Heart left ventricle (tissue), 16 donors: ENCODE results near the gene EPDR1. TPM values are rescaled to one million over a fixed set of nuclear protein-coding genes. Genes with fewer than 3 reads are reported as not detected.

ENCODE experiments used
- ATAC-seq, 4 donors: fragments of 200-7000 bp; cut with Tn5 transposase; one replicate each; pipeline ENCODE4 v1.9.1; 2020 to 2022; ENCODE audit warnings: moderate library complexity in 4 of 4, mild to moderate bottlenecking in 3 of 4, moderate number of reproducible peaks in 1 of 4
- DNase-seq, 5 donors: peaks; one replicate each; pipeline ENCODE4 v3.0.0-alpha.2; 2020
- H3K27ac ChIP-seq, 12 donors: fragments of 200-600 bp; sonication (generic) in 4 of 12; one replicate each; pipeline versions ENCODE4 v1.5.0 to v1.8.0; 2016 to 2022; ENCODE audit warnings: mild to moderate bottlenecking in 2 of 12
- H3K27me3 ChIP-seq, 9 donors: fragments of 200-600 bp; sonication (generic) in 2 of 9; one replicate each; pipeline versions ENCODE4 v1.5.1 to v1.8.0; 2016 to 2022; ENCODE audit warnings: mild to moderate bottlenecking in 3 of 9
- H3K36me3 ChIP-seq, 9 donors: fragments of 200-600 bp; sonication (generic) in 2 of 9; one replicate each; pipeline versions ENCODE4 v1.5.0 to v1.8.0; 2018 to 2022; ENCODE audit warnings: mild to moderate bottlenecking in 2 of 9
- H3K4me1 ChIP-seq, 12 donors: fragments of 200-600 bp; sonication (generic) in 4 of 12; one replicate each; pipeline versions ENCODE4 v1.5.0 to v1.8.0; 2016 to 2022; ENCODE audit warnings: mild to moderate bottlenecking in 3 of 12
- H3K4me3 ChIP-seq, 12 donors: fragments of 200-600 bp; sonication (generic) in 4 of 12; one replicate each; pipeline versions ENCODE4 v1.5.0 to v1.8.0; 2017 to 2022; ENCODE audit warnings: mild to moderate bottlenecking in 9 of 12, moderate library complexity in 4 of 12
- H3K9me3 ChIP-seq, 12 donors: fragments of 200-600 bp; sonication (generic) in 4 of 12; one replicate each; pipeline versions ENCODE4 v1.5.0 to v1.8.0; 2016 to 2022; ENCODE audit warnings: mild to moderate bottlenecking in 1 of 12
- POLR2A ChIP-seq, 2 donors: fragments of 450-650 bp; IDR thresholded peaks; one replicate each; pipeline ENCODE4 v1.6.1; 2017; ENCODE audit warnings: antibody characterized with exemption in 2 of 2, mild to moderate bottlenecking in 2 of 2, moderate library complexity in 2 of 2
- WGBS, 4 donors: extraction: QIAGEN DNeasy Blood & Tissue Kit in 2 of 4; methylation state at CpG; one replicate each; pipeline versions ENCODE4 v1.1.5 to v1.1.7; 2013 to 2018; 5-methylcytosine and 5-hydroxymethylcytosine counted together
- intact Hi-C, 10 donors: fragments of 100-400 bp; cut with DNase I; formaldehyde crosslinking; loops; one replicate each; pipeline versions ENCODE4 v1.11.1 to v1.14.2; 2022
- polyA plus RNA-seq, 2 donors: library from polyadenylated mRNA; stranded (reverse); fragments of 200-250 nt; gene quantifications; one replicate each; pipeline ENCODE4 v1.2.3, GENCODE V29; 2013
- total RNA-seq, 9 donors: library from RNA; depleted of rRNA in 2 of 9; stranded (reverse); fragments of >200 nt in 2 of 9; fragmentation: NEBNext Ultra II Directional in 3 of 9; extraction: Animal tissue kit (Norgen Biotek cat#: 25700) in 3 of 9; gene quantifications; one replicate each; pipeline versions ENCODE4 v1.1.0 to v1.2.4, GENCODE V29; 2016 to 2023
- TF ChIP-seq, protein P1 (sequence below), 12 donors: fragments of 200-600 bp; sonication (generic) in 4 of 12; IDR thresholded peaks; one replicate each; pipeline versions ENCODE4 v1.5.0 to v1.8.0; 2018 to 2022; ENCODE audit warnings: antibody characterized with exemption in 12 of 12, mild to moderate bottlenecking in 5 of 12
- donor health status: ischemic (EF 13 %, LVEDD 7.1; RV severe dilation, severe dysfunction).
- donor health status: healthy with polysubstance abuse.
- donor health status: DM: no; HTN: yes; CAD: no.
- donor health status: DM: no; HTN: no; CAD: no.
- donor health status: ischemic (EF 25% LVEDD 6.9; RV normal size, moderate dysfunction).
- donor health status: ischemic (EF 25% LVEDD 5.7; RV mildly dilated, moderate dysfunction).
- donor health status: healthy.
- donor health status: DM: yes; HTN: yes; CAD: no.
- donor health status: ischemic (EF 35%, LVEDD 5.7; RV mildly dilated, moderate dysfunction).
- donor health status: nonischemic (EF 11% LVEDD 7.7; RV severe dilation, severe dysfunction).
- donor health status: DM: yes; HTN: yes; CAD: no.
- donor health status: PGD.
- donor health status: ischemic (EF 29% LVEDD 5.4; RV normal size, mild dysfunction).
- donor health status: nonischemic (EF 23%, LVEDD 6.1; RV moderate dilation, normal function).

EPDR1 gene
- total and polyA plus RNA-seq, 11 donors: 10.5 to 73.0 (median 37.2) TPM

DNA sequence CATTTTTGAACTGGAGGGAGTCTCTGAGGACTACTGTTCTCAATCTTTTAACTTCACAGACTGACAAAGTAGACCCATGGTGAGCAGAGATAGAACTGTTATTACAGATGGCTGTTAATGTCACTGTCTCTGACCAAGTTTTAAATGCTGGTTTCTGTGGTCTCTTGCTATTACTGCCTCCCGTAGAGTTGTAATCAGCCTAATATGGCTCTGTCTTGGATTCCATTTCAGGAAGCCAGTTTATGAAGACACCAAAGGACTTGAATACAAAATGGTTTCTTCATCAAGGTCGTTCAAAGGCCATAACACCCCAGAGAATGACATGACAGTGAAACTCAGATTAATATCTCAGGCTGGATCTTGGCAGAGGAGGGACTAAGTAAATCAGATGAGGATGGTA, 7.7 kb upstream of the EPDR1 start:
- peaks cover 0 to 19% (median 0%) of the 10 kb centered on the region in 9 donors for H3K27me3 ChIP-seq
- no peak for DNase-seq
- peaks cover 0 to 33% (median 7%) of the 10 kb centered on the region in 12 donors for H3K4me1 ChIP-seq
- H3K36me3 ChIP-seq: peaks cover 0 to 16% (median 0%) of the 10 kb centered on the region in 9 donors
- peak overlapping the region in 1 of 12 donors; percentile 9 for H3K27ac ChIP-seq
- H3K9me3 ChIP-seq: no peaks in the 10 kb centered on the region
- 46 to 63% (median 57%) methylated on average over 2 of the region's 2 CpGs for WGBS, 4 donors
- no peak overlapping the region for H3K4me3 ChIP-seq
- intact Hi-C loops: loop anchor here in 2 of 10 donors (10.0 kb wide), 2 partner anchors 162 to 192 kb away; no protein-coding TSS in a partner anchor
- no peak for TF ChIP-seq POLR2A (IDR thresholded peaks at IDR 0.05)
- TF ChIP-seq, protein P1, sequence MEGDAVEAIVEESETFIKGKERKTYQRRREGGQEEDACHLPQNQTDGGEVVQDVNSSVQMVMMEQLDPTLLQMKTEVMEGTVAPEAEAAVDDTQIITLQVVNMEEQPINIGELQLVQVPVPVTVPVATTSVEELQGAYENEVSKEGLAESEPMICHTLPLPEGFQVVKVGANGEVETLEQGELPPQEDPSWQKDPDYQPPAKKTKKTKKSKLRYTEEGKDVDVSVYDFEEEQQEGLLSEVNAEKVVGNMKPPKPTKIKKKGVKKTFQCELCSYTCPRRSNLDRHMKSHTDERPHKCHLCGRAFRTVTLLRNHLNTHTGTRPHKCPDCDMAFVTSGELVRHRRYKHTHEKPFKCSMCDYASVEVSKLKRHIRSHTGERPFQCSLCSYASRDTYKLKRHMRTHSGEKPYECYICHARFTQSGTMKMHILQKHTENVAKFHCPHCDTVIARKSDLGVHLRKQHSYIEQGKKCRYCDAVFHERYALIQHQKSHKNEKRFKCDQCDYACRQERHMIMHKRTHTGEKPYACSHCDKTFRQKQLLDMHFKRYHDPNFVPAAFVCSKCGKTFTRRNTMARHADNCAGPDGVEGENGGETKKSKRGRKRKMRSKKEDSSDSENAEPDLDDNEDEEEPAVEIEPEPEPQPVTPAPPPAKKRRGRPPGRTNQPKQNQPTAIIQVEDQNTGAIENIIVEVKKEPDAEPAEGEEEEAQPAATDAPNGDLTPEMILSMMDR (IDR thresholded peaks at IDR 0.05): no peak
- no peak for ATAC-seq

DNA sequence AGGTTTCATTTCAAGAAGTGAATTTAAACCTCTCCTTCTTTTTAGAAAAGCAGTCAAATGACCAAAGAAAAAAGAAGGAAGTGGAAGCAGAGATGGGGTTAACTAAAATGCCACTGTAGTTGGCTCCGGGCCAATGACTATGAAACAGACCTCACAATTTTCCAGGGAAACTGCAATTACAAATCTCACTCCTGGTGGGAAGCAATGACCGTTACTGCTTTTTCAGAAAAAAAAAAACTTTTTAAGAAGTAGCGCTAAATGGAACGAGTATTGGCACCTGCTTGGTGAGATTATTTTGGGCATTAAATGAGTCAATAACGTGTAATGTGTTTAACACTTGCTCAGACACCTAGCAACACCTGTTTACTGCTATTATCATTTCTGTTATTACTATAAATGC, 5.0 kb upstream of the EPDR1 start:
- whole genome bisulfite sequencing, 4 donors: 22 to 31% (median 26%) methylated on average over 5 of the region's 5 CpGs

GRCh38 chr7:37916017-37916672, 4.3 kb upstream of the EPDR1 start:
- DNase-seq (peak; percentile 10 to 65 (median 24)), ATAC-seq (peak in 2 of 4 donors; percentile 3 to 4)
- peak overlapping the region in 8 of 12 donors; percentile 42 to 88 (median 74) for H3K27ac ChIP-seq
- H3K4me1 ChIP-seq: peaks cover 0 to 30% (median 9%) of the 10 kb centered on the region in 12 donors
- H3K4me3 ChIP-seq: peak overlapping the region; percentile 33 to 68 (median 56)
- H3K27me3 ChIP-seq: peaks cover 0 to 21% (median 5%) of the 10 kb centered on the region in 9 donors
- no peaks in the 10 kb centered on the region for H3K9me3 ChIP-seq
- peaks cover 0 to 5% (median 0%) of the 10 kb centered on the region in 9 donors for H3K36me3 ChIP-seq
- intact Hi-C loops: loop anchor here in 9 of 10 donors (2.0 to 10.0 kb wide), 5 partner anchors 159 to 306 kb away; no protein-coding TSS in a partner anchor
- TF ChIP-seq POLR2A (IDR thresholded peaks at IDR 0.05): no peak
- TF ChIP-seq, protein P1 (IDR thresholded peaks at IDR 0.05): no peak
- 6 to 8% (median 7%) methylated on average over 15 to 57 of the region's 57 CpGs for WGBS, 4 donors

More for the DNA sequence above, 5.0 kb upstream of the EPDR1 start:
- peaks cover 0 to 10% (median 0%) of the 10 kb centered on the region in 9 donors for H3K36me3 ChIP-seq
- peak in 3 of 5 donors; percentile 25 to 39 (median 29) for DNase-seq
- TF ChIP-seq POLR2A (IDR thresholded peaks at IDR 0.05): no peak
- TF ChIP-seq, protein P1 (IDR thresholded peaks at IDR 0.05): no peak
- intact Hi-C loops: loop anchor here in 8 of 10 donors (5.0 to 10.0 kb wide), 4 partner anchors 159 to 307 kb away; no protein-coding TSS in a partner anchor
- peaks cover 0 to 26% (median 9%) of the 10 kb centered on the region in 12 donors for H3K4me1 ChIP-seq
- peak overlapping the region in 5 of 12 donors; percentile 73 to 88 (median 77) for H3K27ac ChIP-seq
- peak overlapping the region in 10 of 12 donors; percentile 41 to 68 (median 59) for H3K4me3 ChIP-seq
- peaks cover 0 to 21% (median under 1%) of the 10 kb centered on the region in 9 donors for H3K27me3 ChIP-seq
- no peaks in the 10 kb centered on the region for H3K9me3 ChIP-seq
- ATAC-seq: no peak
